HUES48 (cell line): ENCODE results near the gene ZMYND12.
A peak's percentile ranks its signal among the peaks of the same experiment; 100 is the strongest.

Source experiments
- H3K27ac ChIP-seq: one replicate; pipeline ENCODE4 v1.7.0; 2013; ENCODE audit warnings: low read depth, low read length, inconsistent platforms
- H3K27me3 ChIP-seq: 2 replicates; pipeline ENCODE4 v1.6.1; 2013; ENCODE audit warnings: mild to moderate bottlenecking, low read length; ENCODE audit not compliant: control insufficient read depth, insufficient read depth
- H3K36me3 ChIP-seq: 2 replicates; pipeline ENCODE4 v1.6.1; 2013; ENCODE audit warnings: low read length; ENCODE audit not compliant: control insufficient read depth, insufficient read depth
- H3K4me1 ChIP-seq: 2 replicates; pipeline ENCODE4 v1.6.1; 2013; ENCODE audit warnings: mild to moderate bottlenecking, low read length; ENCODE audit not compliant: control insufficient read depth, insufficient read depth
- H3K4me3 ChIP-seq: 2 replicates; pipeline ENCODE4 v1.5.1; 2013; ENCODE audit warnings: mild to moderate bottlenecking, low read depth, low read length
- H3K9ac ChIP-seq: 2 replicates; pipeline ENCODE4 v1.6.1; 2013; ENCODE audit warnings: mild to moderate bottlenecking, low read depth, low read length, moderate library complexity
- H3K9me3 ChIP-seq: 2 replicates; pipeline ENCODE4 v1.6.1; 2013; ENCODE audit warnings: low read length; ENCODE audit not compliant: control insufficient read depth, insufficient read depth

Gene ZMYND12

GRCh38 chr1:42420911-42421585 lies 34.8 kb downstream of the ZMYND12 start:
- H3K9ac ChIP-seq, result no peak overlapping the region
- H3K4me3 ChIP-seq, result no peak overlapping the region
- no peak overlapping the region for H3K27ac ChIP-seq
- no peaks in the 10 kb centered on the region for H3K9me3 ChIP-seq
- no peaks in the 10 kb centered on the region for H3K36me3 ChIP-seq
- no peaks in the 10 kb centered on the region for H3K27me3 ChIP-seq
- peaks cover 19% of the 10 kb centered on the region for H3K4me1 ChIP-seq

GRCh38 chr1:42420121-42420520 lies 35.7 kb downstream of the ZMYND12 start:
- Histone ChIP-seq H3K9ac (no peak overlapping the region), H3K4me1 (peaks cover 19% of the 10 kb centered on the region), H3K36me3 (no peaks in the 10 kb centered on the region), H3K27me3 (no peaks in the 10 kb centered on the region), H3K4me3 (no peak overlapping the region), H3K9me3 (no peaks in the 10 kb centered on the region), H3K27ac (no peak overlapping the region)

GRCh38 chr1:42419126-42419821 lies 36.5 kb downstream of the ZMYND12 start:
- H3K4me3 ChIP-seq, result no peak overlapping the region
- H3K9me3 ChIP-seq, result no peaks in the 10 kb centered on the region
- peaks cover 19% of the 10 kb centered on the region for H3K4me1 ChIP-seq
- peaks cover 3% of the 10 kb centered on the region; the same call in 1 of the 2 replicates for H3K36me3 ChIP-seq
- 0 out of 2 replicates have a peak overlapping the region, but pooled peaks have one; percentile 10 for H3K9ac ChIP-seq
- peak overlapping the region; percentile 63 for H3K27ac ChIP-seq
- no peaks in the 10 kb centered on the region for H3K27me3 ChIP-seq

- no peaks in the 10 kb centered on the region for H3K27me3 ChIP-seq
- H3K4me3 ChIP-seq, result no peak overlapping the region; the same call in 1 of the 2 replicates
- H3K36me3 ChIP-seq, result peaks cover 3% of the 10 kb centered on the region; the same call in 1 of the 2 replicates
- H3K9me3 ChIP-seq, result no peaks in the 10 kb centered on the region
- H3K27ac ChIP-seq, result peak overlapping the region; percentile 63
- H3K4me1 ChIP-seq, result peaks cover 19% of the 10 kb centered on the region
- H3K9ac ChIP-seq, result 0 out of 2 replicates have a peak overlapping the region, but pooled peaks have one; percentile 10
These were observed 37.3 kb downstream of the ZMYND12 start for GRCh38 chr1:42418516-42418915.

GRCh38 chr1:42417166-42417565 lies 38.7 kb downstream of the ZMYND12 start:
- Histone ChIP-seq H3K27ac (no peak overlapping the region), H3K36me3 (peaks cover 3% of the 10 kb centered on the region; the same call in 1 of the 2 replicates), H3K9me3 (no peaks in the 10 kb centered on the region), H3K4me3 (no peak overlapping the region), H3K27me3 (no peaks in the 10 kb centered on the region), H3K4me1 (peaks cover 19% of the 10 kb centered on the region), H3K9ac (no peak overlapping the region)

- H3K36me3 ChIP-seq, result peaks cover 3% of the 10 kb centered on the region; the same call in 1 of the 2 replicates
- no peak overlapping the region for H3K27ac ChIP-seq
- H3K9ac ChIP-seq, result no peak overlapping the region
These were observed 41.0 kb downstream of the ZMYND12 start for GRCh38 chr1:42414551-42415496.

GRCh38 chr1:42403880-42404400 lies 51.9 kb downstream of the ZMYND12 start:
- no peak overlapping the region for H3K9ac ChIP-seq
- no peak overlapping the region for H3K27ac ChIP-seq
- no peaks in the 10 kb centered on the region for H3K4me1 ChIP-seq
- H3K9me3 ChIP-seq, result no peaks in the 10 kb centered on the region
- no peaks in the 10 kb centered on the region for H3K27me3 ChIP-seq
- no peak overlapping the region for H3K4me3 ChIP-seq
- H3K36me3 ChIP-seq, result peaks cover 3% of the 10 kb centered on the region; the same call in 1 of the 2 replicates

More at GRCh38 chr1:42414551-42415496, 41.0 kb downstream of the ZMYND12 start:
- Histone ChIP-seq H3K4me3 (no peak overlapping the region), H3K4me1 (peaks cover 19% of the 10 kb centered on the region), H3K27me3 (no peaks in the 10 kb centered on the region), H3K9me3 (no peaks in the 10 kb centered on the region)

- H3K4me3 ChIP-seq, result no peak overlapping the region
- H3K36me3 ChIP-seq, result 0 out of 2 replicates have a peak, but pooled peaks cover 3% of the 10 kb centered on the region
- no peaks in the 10 kb centered on the region for H3K9me3 ChIP-seq
- H3K4me1 ChIP-seq, result no peaks in the 10 kb centered on the region
- no peak overlapping the region for H3K27ac ChIP-seq
- no peak overlapping the region for H3K9ac ChIP-seq
- H3K27me3 ChIP-seq, result no peaks in the 10 kb centered on the region
These were observed 56.3 kb downstream of the ZMYND12 start for GRCh38 chr1:42399315-42400100.

GRCh38 chr1:42392967-42393848 lies 62.6 kb downstream of the ZMYND12 start:
- no peak overlapping the region for H3K9ac ChIP-seq
- H3K27me3 ChIP-seq, result no peaks in the 10 kb centered on the region
- no peaks in the 10 kb centered on the region for H3K36me3 ChIP-seq
- H3K4me1 ChIP-seq, result no peaks in the 10 kb centered on the region
- H3K4me3 ChIP-seq, result no peak overlapping the region
- H3K9me3 ChIP-seq, result no peaks in the 10 kb centered on the region
- no peak overlapping the region for H3K27ac ChIP-seq
